ENCODE data around the gene TNNI2.

DNA sequence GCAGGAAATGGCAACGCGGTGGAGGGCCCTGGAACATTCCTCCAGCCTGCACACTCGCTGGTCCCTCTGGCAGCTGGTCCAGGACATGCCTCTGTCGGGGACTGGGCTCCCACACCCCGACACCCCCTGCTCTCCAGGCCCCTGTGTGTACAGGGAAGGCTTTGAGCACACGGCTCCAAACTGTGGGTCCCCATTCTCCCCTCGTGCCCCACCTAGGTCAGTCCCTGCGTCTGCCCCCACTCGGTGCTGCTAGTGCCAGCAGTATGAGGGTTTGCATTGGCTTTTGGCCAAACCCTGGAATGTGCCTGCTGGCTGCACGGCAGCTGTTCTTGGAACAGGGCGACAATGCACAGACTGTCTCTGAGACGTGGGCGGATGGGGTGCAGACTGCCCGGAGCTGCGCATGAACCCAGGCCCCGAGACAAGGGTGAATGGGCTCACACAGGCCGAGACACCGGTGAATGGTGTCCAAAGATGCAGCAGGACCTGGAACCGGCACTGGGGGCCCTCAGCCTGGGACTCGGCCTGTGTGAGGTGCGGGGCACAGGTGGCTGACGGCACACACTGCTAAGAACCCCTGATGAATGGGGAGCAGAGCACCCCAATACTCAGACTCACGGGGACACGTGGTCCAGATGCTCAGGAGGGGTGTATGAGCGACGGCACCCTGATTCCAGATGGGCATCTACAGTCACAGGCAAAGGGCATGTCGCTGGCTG is 11.5 kb upstream of the TNNI2 start:
- no peak for TF ChIP-seq CTCF (IDR thresholded peaks at IDR 0.05)
- TF ChIP-seq POLR2A (IDR thresholded peaks at IDR 0.05), result no peak

Measured in heart left ventricle (tissue), 13 donors.